Panc1 (cell line): Measurements from ENCODE around the gene HTR3E. TPM values are rescaled to one million over a fixed set of nuclear protein-coding genes. Genes with fewer than 3 reads are reported as not detected.
A peak's percentile ranks its signal among the peaks of the same experiment; 100 is the strongest.

Source experiments
- ATAC-seq: fragments of 200-7000 bp; cut with Tn5 transposase; 2 replicates; pipeline ENCODE4 v1.9.1; 2020; ENCODE audit warnings: mild to moderate bottlenecking, moderate library complexity
- BruUV-seq: library from RNA; stranded (reverse); fragments of 400-500 nt; replicated peaks from 2 replicates; lab custom pipeline; 2021; lab: Mats Ljungman, UMichigan
- CTCF ChIA-PET: fragments of 300-600 bp; sonication (Branson Sonifier 250); formaldehyde crosslinking; loops from one replicate; lab custom pipeline; 2022; ENCODE audit warnings: antibody characterized with exemption; lab: Charles Lee
- POLR2A ChIA-PET: fragments of 300-600 bp; sonication (Branson Sonifier 250); formaldehyde crosslinking; loops from one replicate; lab custom pipeline; 2022; ENCODE audit warnings: antibody characterized with exemption; lab: Charles Lee
- DNase-seq: peaks from one replicate; pipeline ENCODE4 v3.0.0-alpha.2; 2010; ENCODE audit warnings: low read depth, low spot score
- H3K27ac ChIP-seq: 2 replicates; pipeline ENCODE4 v1.5.1; 2011; ENCODE audit warnings: mild to moderate bottlenecking, low read length, inconsistent platforms
- H3K27me3 ChIP-seq: fragments of 200-500 bp; sonication (Bioruptor generic); 2 replicates; pipeline ENCODE4 v1.6.0; 2014; ENCODE audit warnings: low read length, inconsistent platforms; ENCODE audit not compliant: control insufficient read depth, insufficient read depth
- H3K36me3 ChIP-seq: fragments of 200-500 bp; sonication (Bioruptor generic); 2 replicates; pipeline ENCODE4 v1.5.1; 2014; ENCODE audit warnings: inconsistent platforms, mild to moderate bottlenecking, low read length, moderate library complexity; ENCODE audit not compliant: control insufficient read depth, insufficient read depth
- H3K4me1 ChIP-seq: 2 replicates; pipeline ENCODE4 v1.5.1; 2011; ENCODE audit warnings: inconsistent platforms, mild to moderate bottlenecking, low read length, moderate library complexity; ENCODE audit not compliant: control insufficient read depth, insufficient read depth
- H3K4me3 ChIP-seq, 2 experiments: 2 replicates each; pipeline ENCODE4 v1.5.1; 2011 to 2012; ENCODE audit warnings: low read depth in 2 of 2, low read length in 2 of 2, mild to moderate bottlenecking in 2 of 2, inconsistent platforms in 1 of 2, moderate library complexity in 1 of 2
- H3K9me3 ChIP-seq: fragments of 200-500 bp; sonication (Bioruptor generic); 2 replicates; pipeline ENCODE4 v1.5.1; 2014; ENCODE audit warnings: low read depth, mild to moderate bottlenecking, inconsistent platforms, low read length, moderate library complexity; ENCODE audit not compliant: control insufficient read depth, insufficient read depth
- CTCF ChIP-seq: fragments of 450-650 bp; IDR thresholded peaks from 2 replicates; pipeline ENCODE4 v1.5.1; 2017; ENCODE audit warnings: mild to moderate bottlenecking
- POLR2AphosphoS5 ChIP-seq: IDR thresholded peaks from 2 replicates; pipeline ENCODE4 v1.6.1; 2012; ENCODE audit warnings: mild to moderate bottlenecking, low read depth, low read length, moderate library complexity
- REST ChIP-seq, 2 experiments: IDR thresholded peaks; 2 replicates each; pipeline ENCODE4 v1.6.1; 2011 to 2012; ENCODE audit warnings: low read depth in 2 of 2, control low read depth in 1 of 2, low read length in 1 of 2, mild to moderate bottlenecking in 1 of 2, moderate library complexity in 1 of 2; ENCODE audit not compliant: insufficient read depth in 1 of 2
- SIN3A ChIP-seq: IDR thresholded peaks from 2 replicates; pipeline ENCODE4 v1.6.1; 2012; ENCODE audit warnings: low read depth, mild to moderate bottlenecking, low read length, moderate library complexity, borderline replicate concordance; ENCODE audit not compliant: insufficient read depth
- TCF7L2 ChIP-seq: IDR thresholded peaks from 2 replicates; pipeline ENCODE4 v1.6.1; 2011; ENCODE audit warnings: mild to moderate bottlenecking, low read depth, low read length, inconsistent platforms
- in situ Hi-C: cut with HindIII; loops from 2 replicates; pipeline ENCODE4 v1.10.0; 2016; ENCODE audit warnings: low sequenced_read_pairs, low pct_unique_long_range_greater_than_20kb
- intact Hi-C: fragments of 100-400 bp; cut with micrococcal nuclease; formaldehyde crosslinking; loops from one replicate; pipeline ENCODE4 v1.10.0; 2022; ENCODE audit not compliant: unreplicated experiment
- total RNA-seq: library from RNA; stranded (reverse); gene quantifications from one replicate; pipeline ENCODE4 v1.2.1, GENCODE V29; 2021; ENCODE audit not compliant: unreplicated experiment

The HTR3E gene
- total RNA-seq, 1 experiment from 2014 or later: not detected

GRCh38 chr3:184092199-184092598 is 4.7 kb upstream of the HTR3E start:
- no TSS peak for BruUV-seq
- ATAC-seq (no peak), DNase-seq (no peak)
- Histone ChIP-seq H3K4me1 (no peaks in the 10 kb centered on the region), H3K4me3 (no peak overlapping the region), H3K36me3 (no peaks in the 10 kb centered on the region), H3K27ac (no peak overlapping the region), H3K9me3 (peaks cover 5% of the 10 kb centered on the region; the same call in 1 of the 2 replicates), H3K27me3 (no peaks in the 10 kb centered on the region; the same call in 1 of the 2 replicates)
- in situ Hi-C loops (no loop called here), intact Hi-C loops (no loop called here)
- CTCF ChIA-PET: no interaction called here
- POLR2A ChIA-PET: no interaction called here
- TF ChIP-seq TCF7L2: no peak

GRCh38 chr3:184097556-184097955 is 692 bp downstream of the HTR3E start:
- H3K4me3 ChIP-seq: no peak overlapping the region
- intact Hi-C loops: no loop called here
- ATAC-seq (no peak), DNase-seq (no peak)
- H3K27me3 ChIP-seq: no peaks in the 10 kb centered on the region; the same call in 1 of the 2 replicates
- H3K27ac ChIP-seq: no peak overlapping the region
- in situ Hi-C loops: no loop called here
- no TSS peak for BruUV-seq
- H3K4me1 ChIP-seq: peaks cover 4% of the 10 kb centered on the region; the same call in 1 of the 2 replicates
- no peak for TF ChIP-seq POLR2AphosphoS5
- no peak for TF ChIP-seq CTCF
- TF ChIP-seq SIN3A: no peak
- ChIA-PET POLR2A (no interaction called here), CTCF (interaction anchor here (0.6 kb wide), 1 partner anchor 92 kb away, joined by 3 read pairs; no protein-coding TSS in a partner anchor)
- no peaks in the 10 kb centered on the region for H3K36me3 ChIP-seq
- H3K9me3 ChIP-seq: no peaks in the 10 kb centered on the region; the same call in 1 of the 2 replicates

GRCh38 chr3:184099806-184100686 is 3.2 kb downstream of the HTR3E start:
- ChIA-PET POLR2A (interaction anchor here (0.6 kb wide), 1 partner anchor 18 kb away, joined by 3 read pairs; no protein-coding TSS in a partner anchor), CTCF (interaction anchor here (0.6 kb wide), 1 partner anchor 609 kb away, joined by 3 read pairs; no protein-coding TSS in a partner anchor)
- no peaks in the 10 kb centered on the region for H3K9me3 ChIP-seq
- intact Hi-C loops: no loop called here
- in situ Hi-C loops: no loop called here
- no peaks in the 10 kb centered on the region for H3K36me3 ChIP-seq
- H3K27me3 ChIP-seq: no peaks in the 10 kb centered on the region; the same call in 1 of the 2 replicates
- DNase-seq (no peak), ATAC-seq (peak; percentile 63)
- H3K27ac ChIP-seq: no peak overlapping the region
- H3K4me1 ChIP-seq: peaks cover 4% of the 10 kb centered on the region; the same call in 1 of the 2 replicates
- no TSS peak for BruUV-seq
- TF ChIP-seq SIN3A: no peak
- TF ChIP-seq REST (IDR thresholded peaks at IDR 0.05; ENCODE audit: insufficient read depth in 1 of 2, low read depth in 2 of 2, low read length in 1 of 2): no peak
- no peak for TF ChIP-seq POLR2AphosphoS5
- no peak for TF ChIP-seq TCF7L2
- no peak for TF ChIP-seq CTCF
- H3K4me3 ChIP-seq: no peak overlapping the region
